Measurements from ENCODE around the gene SPTA1.

DNA sequence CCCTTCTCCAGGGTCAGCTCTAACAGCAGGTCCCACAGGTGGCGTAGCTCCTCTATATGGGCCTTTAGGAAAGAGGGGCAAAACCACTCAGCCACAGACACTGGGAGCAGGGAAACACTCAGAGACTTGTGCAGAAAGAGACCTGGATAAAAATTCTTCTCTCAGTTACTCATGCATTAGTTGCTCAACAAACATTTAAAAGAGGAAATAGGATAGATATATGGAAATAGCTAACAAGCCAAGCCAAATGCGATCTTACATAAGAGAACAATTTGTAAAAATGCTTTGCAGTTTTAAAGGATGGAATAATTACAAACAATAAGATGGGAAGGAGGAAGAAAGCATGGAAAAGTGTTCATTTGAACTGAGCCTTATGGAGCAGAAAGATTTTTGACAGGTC lies 4.9 kb downstream of the SPTA1 start:
- TF ChIP-seq, protein P1, sequence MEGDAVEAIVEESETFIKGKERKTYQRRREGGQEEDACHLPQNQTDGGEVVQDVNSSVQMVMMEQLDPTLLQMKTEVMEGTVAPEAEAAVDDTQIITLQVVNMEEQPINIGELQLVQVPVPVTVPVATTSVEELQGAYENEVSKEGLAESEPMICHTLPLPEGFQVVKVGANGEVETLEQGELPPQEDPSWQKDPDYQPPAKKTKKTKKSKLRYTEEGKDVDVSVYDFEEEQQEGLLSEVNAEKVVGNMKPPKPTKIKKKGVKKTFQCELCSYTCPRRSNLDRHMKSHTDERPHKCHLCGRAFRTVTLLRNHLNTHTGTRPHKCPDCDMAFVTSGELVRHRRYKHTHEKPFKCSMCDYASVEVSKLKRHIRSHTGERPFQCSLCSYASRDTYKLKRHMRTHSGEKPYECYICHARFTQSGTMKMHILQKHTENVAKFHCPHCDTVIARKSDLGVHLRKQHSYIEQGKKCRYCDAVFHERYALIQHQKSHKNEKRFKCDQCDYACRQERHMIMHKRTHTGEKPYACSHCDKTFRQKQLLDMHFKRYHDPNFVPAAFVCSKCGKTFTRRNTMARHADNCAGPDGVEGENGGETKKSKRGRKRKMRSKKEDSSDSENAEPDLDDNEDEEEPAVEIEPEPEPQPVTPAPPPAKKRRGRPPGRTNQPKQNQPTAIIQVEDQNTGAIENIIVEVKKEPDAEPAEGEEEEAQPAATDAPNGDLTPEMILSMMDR (IDR thresholded peaks at IDR 0.05; ENCODE audit: low read length): no peak
- TF ChIP-seq EZH2 (IDR thresholded peaks at IDR 0.05; ENCODE audit: borderline replicate concordance, low read length): no peak
